KOPT-K1 (cell line): Measurements from ENCODE around the gene ELK3.

Experiments
- H3K27ac ChIP-seq: fragments of 200-600 bp; sonication (generic); 2 replicates; pipeline ENCODE4 v1.5.1; 2016; ENCODE audit warnings: antibody characterized with exemption, mild to moderate bottlenecking, low read depth, low read length; ENCODE audit not compliant: poor library complexity, severe bottlenecking
- H3K36me3 ChIP-seq: fragments of 200-600 bp; sonication (generic); 2 replicates; pipeline ENCODE4 v1.5.1; 2017; ENCODE audit warnings: antibody characterized with exemption, mild to moderate bottlenecking, low read length, moderate library complexity; ENCODE audit not compliant: insufficient read depth
- H3K9me3 ChIP-seq: fragments of 200-600 bp; sonication (generic); 2 replicates; pipeline ENCODE4 v1.5.1; 2017; ENCODE audit warnings: antibody characterized with exemption, low read length, mild to moderate bottlenecking; ENCODE audit not compliant: insufficient read depth, poor library complexity, severe bottlenecking

ELK3 gene

DNA sequence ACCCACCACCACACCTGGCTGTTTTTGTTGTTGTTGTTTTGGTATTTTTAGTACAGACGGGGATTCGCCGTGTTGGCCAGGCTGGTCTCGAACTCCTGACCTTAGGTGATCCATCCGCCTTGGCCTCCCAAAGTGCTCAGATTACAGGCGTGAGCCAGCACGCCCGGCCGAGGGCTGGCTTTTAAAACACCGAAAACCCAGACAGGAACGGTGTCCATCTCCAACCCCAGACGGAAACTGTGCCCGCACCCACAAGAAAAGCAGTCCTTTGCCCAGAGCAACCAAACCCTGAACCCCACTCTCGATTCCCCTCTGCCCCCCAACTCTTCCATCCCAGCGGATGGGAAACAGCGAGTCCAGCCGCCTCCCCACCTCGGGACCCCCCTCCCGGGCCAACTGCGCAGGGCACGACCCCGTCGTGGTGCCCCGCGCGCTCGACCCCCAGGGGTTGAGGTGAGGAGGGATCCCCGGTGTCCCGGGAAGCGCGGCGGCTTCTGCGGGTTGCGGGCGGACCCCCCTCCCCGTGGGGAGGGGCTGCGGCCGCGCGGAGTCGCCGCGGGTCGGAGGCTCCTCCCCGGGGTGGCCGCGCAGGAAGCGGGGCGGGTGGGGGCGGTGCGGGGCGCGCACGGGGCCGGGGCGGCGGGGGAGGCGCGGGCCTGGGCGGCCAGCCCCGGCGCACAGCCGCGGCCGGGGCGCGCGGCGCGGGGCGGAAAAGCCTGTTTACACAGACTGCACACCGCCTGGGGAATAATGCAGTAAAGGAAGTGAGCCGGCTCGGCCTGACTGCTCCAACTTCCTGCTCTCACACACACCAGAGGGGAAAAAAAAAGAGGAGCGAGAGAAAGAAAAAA is at the start of gene ELK3:
ELK3 (plus strand) TSS at position 651 of the 851 bp plus-strand sequence.
- H3K36me3 ChIP-seq, result no peaks in the 10 kb centered on the region
- H3K27ac ChIP-seq, result peak within 1 kb of the TSS; percentile 0
- no peaks in the 10 kb centered on the region for H3K9me3 ChIP-seq

DNA sequence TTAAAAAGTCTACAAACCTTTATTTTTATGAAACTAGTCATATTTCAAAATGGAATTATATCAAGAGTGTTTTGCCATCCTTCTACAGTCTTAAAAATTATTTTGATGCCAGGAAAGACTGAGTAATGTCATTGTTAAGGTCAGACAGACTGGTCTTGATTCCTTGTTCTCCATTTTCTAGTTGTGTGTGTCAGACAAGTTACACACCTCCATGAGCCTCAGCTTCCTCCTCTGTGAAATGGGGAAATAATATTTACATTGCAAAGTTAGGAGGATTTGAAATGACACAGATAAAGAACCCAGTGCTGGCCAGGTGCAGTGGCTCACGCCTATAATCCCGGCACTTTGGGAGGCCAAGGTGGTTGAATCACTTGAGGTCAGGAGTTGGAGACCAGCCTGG is 47.4 kb upstream of the ELK3 start:
- Histone ChIP-seq H3K36me3 (no peaks in the 10 kb centered on the region), H3K27ac (no peak overlapping the region), H3K9me3 (no peaks in the 10 kb centered on the region)

DNA sequence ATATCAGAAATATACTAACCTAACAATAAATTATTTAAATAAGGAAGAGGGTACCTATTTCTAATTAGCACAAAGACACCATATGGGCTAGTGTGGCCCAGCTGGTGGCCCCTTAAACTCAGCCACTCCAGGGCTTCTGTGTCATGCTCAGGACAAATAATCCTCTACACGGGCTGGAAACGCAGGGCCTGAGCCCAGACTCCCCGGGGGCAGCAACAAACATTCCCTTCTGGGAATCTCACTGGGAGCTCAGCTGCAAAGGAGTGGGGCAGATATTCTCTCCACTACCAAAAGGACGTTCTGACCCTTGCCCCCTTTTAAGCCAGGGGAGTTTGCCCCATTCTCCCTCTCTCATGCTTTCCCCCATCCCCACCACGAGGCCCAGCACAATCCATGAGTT is 43.7 kb upstream of the ELK3 start:
- Histone ChIP-seq H3K36me3 (no peaks in the 10 kb centered on the region), H3K9me3 (no peaks in the 10 kb centered on the region), H3K27ac (no peak overlapping the region)

DNA sequence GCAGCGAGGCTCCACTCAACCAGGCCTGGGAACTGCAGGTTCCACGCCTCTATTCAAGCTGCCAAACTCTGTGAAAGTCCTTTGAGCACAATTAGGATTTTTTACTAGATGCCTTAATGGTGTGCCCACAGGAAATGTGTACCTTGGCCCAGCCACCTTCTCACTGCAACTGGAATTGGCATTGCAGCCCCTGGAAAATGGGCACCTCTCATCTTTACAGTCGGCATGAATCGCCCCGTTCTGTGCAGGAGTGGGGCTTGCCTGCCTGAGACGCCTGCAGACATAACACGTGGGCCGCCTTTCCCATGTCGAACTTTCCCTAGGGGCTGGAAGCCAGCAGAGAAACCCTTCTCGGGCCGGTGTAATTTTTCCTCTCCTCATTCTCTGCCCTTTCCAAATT is 42.0 kb upstream of the ELK3 start:
- H3K9me3 ChIP-seq, result no peaks in the 10 kb centered on the region
- no peak overlapping the region for H3K27ac ChIP-seq
- no peaks in the 10 kb centered on the region for H3K36me3 ChIP-seq

DNA sequence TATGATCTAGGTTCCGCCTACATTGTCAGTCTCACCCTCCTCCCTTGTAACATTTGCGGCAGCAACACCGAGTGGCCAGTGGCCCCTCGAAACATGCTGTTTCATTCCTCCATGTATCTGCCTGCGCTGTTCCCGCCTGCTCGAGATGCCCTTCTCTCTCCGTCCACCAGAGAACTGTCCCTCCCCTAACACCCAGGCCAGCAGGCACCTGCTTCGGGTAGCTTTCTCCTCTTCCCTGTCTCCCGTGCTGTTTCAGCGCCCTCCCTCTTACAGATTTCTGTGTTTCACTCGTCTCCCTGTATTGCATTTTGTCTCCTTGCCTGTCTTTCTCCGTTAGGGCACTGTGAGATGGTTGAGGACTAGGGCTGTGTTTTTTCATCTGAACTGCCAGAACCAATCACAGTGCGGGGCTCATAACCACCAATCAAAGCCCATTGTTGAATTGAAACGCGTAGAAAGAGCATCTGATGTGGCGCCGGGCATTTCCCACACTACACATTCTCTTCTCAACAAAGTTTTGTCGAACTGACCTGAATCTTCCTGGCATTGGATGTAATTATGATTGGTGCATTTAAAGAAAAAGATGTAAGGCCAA is 40.9 kb upstream of the ELK3 start:
- Histone ChIP-seq H3K27ac (no peak overlapping the region), H3K36me3 (no peaks in the 10 kb centered on the region), H3K9me3 (no peaks in the 10 kb centered on the region)

DNA sequence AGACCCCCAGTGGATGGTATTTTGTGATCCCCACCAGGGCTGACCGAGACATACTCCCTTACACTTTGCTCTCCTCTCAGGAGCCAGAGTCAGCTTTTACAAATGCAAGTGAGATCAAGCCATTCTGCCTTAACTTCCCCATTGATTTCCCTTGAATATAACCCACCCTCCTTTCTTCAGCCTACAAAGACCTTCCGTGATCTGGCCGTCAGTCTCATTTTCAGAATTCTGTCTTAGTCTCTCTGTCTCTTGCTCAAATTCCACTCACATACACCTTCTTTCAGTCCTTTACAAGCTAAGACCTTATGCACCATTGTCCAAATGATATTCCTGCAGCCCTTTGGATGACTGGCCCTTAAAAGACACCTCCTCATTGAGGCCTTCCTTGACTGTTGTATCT is 39.0 kb upstream of the ELK3 start:
- no peak overlapping the region for H3K27ac ChIP-seq
- H3K36me3 ChIP-seq, result no peaks in the 10 kb centered on the region
- no peaks in the 10 kb centered on the region for H3K9me3 ChIP-seq

DNA sequence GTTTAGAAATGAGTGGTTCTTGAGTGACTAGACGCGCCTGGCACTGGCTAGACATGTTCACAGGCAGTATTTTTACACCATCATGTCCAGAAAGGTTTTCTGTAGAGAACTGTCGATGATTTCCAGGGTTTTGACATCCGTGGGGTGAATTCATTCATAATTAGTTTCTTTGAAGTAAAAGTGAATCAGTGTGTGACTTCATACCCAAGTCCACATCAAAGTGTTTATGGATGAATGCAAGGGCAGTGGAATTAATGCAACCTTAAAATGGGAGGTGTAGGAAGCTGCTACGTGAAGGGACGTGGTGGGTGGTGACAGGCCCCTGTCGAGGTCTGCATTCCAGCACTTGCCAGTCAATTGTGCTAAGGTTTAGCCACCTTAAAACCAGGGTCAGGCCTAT is 38.4 kb upstream of the ELK3 start:
- no peak overlapping the region for H3K27ac ChIP-seq
- no peaks in the 10 kb centered on the region for H3K36me3 ChIP-seq
- H3K9me3 ChIP-seq, result no peaks in the 10 kb centered on the region

DNA sequence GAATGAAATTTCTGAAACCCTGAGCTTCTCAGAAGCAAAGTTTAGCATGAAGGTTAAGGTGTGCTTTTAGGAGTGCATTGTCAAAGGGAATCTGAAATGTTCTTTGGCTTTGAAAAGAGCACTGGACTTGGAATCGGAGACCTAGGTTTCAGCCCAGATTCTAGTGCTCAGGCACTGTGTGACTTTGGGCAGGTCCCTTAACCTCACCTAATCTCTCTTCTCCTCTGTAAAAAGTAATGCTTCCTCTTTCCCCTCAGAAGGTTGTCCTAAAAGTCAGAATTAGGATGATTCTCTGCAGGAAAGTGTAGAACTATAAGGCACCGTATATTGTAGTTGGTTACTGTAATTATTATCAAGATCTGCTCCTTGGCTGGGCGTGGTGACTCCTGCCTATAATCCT is 38.0 kb upstream of the ELK3 start:
- H3K27ac ChIP-seq, result no peak overlapping the region
- no peaks in the 10 kb centered on the region for H3K36me3 ChIP-seq
- no peaks in the 10 kb centered on the region for H3K9me3 ChIP-seq

DNA sequence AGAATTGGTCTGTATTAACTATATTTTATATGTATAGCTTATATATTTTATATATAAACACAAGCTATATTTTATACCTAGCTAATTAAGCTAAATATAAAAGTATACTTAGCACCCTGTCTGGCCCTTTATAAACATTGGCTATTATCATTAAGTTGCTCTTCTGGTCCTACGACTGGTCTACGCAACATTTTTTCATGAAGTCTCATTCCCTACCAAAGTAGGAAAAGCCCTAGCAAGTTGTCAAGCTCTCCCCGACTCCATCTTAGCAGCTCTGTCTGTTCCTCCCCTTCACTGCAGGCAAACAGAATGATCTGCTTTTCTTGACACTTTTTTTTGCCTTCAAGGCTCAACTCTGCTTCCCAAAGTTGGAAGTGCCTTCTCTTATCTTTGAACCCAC is 36.7 kb upstream of the ELK3 start:
- Histone ChIP-seq H3K36me3 (no peaks in the 10 kb centered on the region), H3K9me3 (no peaks in the 10 kb centered on the region), H3K27ac (no peak overlapping the region)

DNA sequence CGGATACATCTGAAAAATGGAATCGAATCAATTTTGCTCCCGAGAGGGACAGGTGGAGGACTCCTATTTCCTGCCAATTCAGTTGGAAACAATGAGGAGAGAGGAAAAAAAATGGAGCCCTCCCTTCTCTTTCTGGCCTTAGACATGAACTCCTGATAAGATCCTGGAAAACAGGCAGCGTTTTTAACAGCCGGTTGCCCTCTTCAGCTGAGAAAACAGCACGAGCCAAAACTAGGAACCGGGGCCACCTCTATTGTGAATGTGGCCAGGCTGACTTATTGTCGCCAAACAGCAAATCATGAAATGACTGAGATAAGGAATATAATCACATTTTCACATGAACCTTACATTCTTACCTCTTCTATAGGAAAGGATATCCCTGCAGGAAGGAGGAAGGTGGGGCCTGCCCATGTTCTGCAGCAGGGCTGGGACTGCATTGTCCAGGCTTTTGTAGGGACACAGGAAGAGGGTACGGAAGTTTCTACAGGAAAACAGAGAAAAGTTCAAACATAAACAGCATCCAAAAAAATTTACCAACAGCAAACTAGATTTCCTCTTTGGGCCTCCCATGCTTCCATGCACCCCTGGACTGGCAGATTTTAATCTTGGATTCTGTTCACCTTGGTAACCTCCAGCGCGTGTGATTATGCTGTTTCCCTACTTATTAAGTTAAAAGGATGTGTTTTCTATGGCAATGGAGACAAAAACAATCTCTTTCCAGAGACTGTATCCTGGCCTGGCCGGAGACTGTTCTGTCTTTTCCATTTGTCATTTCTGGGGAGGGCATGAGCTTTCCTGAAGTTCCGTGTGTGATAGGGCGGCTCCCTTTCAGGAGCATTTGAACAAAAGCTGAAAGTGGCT is 29.0 kb upstream of the ELK3 start:
- no peaks in the 10 kb centered on the region for H3K36me3 ChIP-seq
- no peak overlapping the region for H3K27ac ChIP-seq
- H3K9me3 ChIP-seq, result no peaks in the 10 kb centered on the region

DNA sequence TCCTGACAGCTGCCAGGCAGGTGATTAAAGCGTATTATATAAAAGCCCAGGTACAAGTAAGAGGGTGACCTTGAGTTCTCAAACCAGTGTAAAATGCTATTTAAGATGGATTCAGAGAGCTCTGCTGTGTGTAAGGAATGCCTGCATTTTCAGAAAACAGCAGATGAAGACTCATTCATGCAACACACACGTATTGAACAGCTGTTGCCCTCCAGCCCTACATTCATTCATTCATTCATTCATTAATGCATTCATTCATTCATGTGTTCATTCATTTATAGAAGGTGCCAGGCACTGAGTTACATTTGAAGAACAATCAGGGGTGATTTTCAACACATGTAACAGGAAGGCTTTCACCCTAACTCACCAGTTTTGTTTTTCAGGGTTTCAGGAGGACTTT is 27.4 kb upstream of the ELK3 start:
- Histone ChIP-seq H3K27ac (no peak overlapping the region), H3K9me3 (no peaks in the 10 kb centered on the region), H3K36me3 (no peaks in the 10 kb centered on the region)

DNA sequence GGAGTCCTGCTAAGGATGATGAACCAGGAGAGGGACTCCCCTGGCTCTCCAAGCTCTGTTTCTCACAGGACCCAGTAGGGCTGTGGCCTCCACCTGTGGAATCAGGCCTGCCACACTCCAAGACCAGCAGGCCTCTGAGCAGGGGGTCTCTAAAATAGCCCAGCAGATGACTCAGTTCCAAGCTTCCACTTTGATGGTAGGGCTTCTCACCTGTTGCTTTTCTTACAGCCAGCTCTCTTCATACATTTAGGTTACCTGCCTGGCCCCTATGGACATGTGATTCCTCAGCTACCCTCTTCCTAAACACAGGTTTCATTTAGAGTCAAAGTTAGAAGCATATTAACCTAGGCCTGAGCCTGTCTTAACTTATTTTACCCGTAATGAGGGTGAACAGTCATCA is 26.7 kb upstream of the ELK3 start:
- Histone ChIP-seq H3K9me3 (no peaks in the 10 kb centered on the region), H3K36me3 (no peaks in the 10 kb centered on the region), H3K27ac (no peak overlapping the region)

DNA sequence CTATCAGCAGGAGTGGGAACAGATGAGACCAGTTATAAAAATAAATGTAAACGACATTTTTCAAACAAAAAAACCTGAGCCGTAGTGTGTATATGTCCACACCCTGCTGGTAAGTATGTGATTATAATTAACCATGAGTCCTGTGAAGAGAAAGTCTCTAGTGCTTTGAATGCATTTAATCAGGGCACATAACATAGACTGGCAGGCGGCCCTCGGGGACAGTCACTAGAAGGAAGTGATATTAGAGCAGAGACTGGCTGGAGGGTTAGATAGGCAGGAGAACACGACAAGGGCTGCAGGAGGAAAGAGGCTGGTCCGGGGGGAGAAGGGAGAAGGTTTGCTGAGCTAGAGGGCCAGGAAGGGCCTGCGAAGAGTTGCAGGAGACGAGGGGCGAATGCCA is 23.8 kb upstream of the ELK3 start:
- no peak overlapping the region for H3K27ac ChIP-seq
- H3K9me3 ChIP-seq, result no peaks in the 10 kb centered on the region
- H3K36me3 ChIP-seq, result no peaks in the 10 kb centered on the region

DNA sequence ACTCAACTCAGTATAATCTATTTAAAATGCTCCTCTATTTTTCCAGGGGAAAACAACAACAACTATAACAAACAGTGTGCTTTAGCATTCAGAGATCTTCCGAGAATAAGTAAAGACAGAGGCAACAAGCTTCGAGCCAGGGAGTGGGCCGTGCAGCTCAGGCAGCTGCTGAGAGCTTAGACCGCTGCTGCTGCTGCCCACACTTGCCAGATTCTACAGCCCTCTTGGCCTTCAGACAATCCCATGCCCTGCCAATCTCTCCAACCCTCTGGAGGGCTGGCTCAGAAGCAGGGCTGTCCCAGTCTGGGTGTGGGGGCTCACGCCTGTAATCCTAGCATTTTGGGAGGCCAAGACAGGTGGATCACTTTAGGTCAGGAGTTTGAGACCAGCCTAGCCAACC is 23.4 kb upstream of the ELK3 start:
- no peak overlapping the region for H3K27ac ChIP-seq
- no peaks in the 10 kb centered on the region for H3K36me3 ChIP-seq
- H3K9me3 ChIP-seq, result peaks cover under 1% of the 10 kb centered on the region

DNA sequence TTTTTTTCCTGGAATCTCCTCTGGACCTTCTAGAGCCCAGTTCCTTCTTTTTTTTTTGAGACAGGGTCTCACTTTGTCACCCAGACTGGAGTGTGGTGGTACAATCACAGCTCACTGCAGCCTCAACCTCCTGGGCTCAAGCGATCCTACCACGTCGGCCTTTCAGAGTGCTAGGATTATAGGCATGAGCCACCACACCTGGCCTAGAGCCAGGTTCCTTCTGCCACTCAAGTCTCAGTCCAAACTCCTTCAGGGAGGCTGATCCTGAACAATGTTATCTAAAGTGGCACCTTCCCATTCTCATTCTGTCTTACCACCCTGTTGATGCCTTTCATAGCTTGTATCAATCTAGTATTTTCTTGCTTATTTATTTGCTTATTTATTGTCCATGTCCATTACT is 22.3 kb upstream of the ELK3 start:
- H3K27ac ChIP-seq, result no peak overlapping the region
- H3K9me3 ChIP-seq, result peaks cover 12% of the 10 kb centered on the region
- H3K36me3 ChIP-seq, result no peaks in the 10 kb centered on the region
